GM12878 (cell line): ENCODE results near the gene CHCHD3.

Source experiments
- BMI1 ChIP-seq: fragments of 450-650 bp; IDR thresholded peaks from 2 replicates; pipeline ENCODE4 v1.6.1; 2016; ENCODE audit warnings: mild to moderate bottlenecking, moderate library complexity, borderline replicate concordance
- EP300 ChIP-seq, 2 experiments: fragments of 150-350 bp in 1 of 2; IDR thresholded peaks; 2 replicates each; pipeline ENCODE4 v1.6.1; 2011 to 2012; ENCODE audit warnings: low read depth in 2 of 2, low read length in 2 of 2, borderline replicate concordance in 1 of 2, improper control_type of control experiment in 1 of 2, inconsistent platforms in 1 of 2; ENCODE audit not compliant: control insufficient read depth in 1 of 2
- POLR2AphosphoS2 ChIP-seq: IDR thresholded peaks from 2 replicates; pipeline ENCODE4 v1.6.1; 2011; ENCODE audit warnings: low read depth, mild to moderate bottlenecking, low read length, improper control_type of control experiment, moderate library complexity
- SRF ChIP-seq, 2 experiments: IDR thresholded peaks; 2 replicates each; pipeline ENCODE4 v1.6.1; 2011; ENCODE audit warnings: low read depth in 2 of 2, low read length in 2 of 2, mild to moderate bottlenecking in 1 of 2, moderate library complexity in 1 of 2
- TF ChIP-seq, protein P1 (sequence below): fragments of 450-650 bp; IDR thresholded peaks from 2 replicates; pipeline ENCODE4 v1.6.1; 2017; ENCODE audit warnings: mild to moderate bottlenecking, moderate library complexity
- TF ChIP-seq, protein P2 (sequence below), 3 experiments: IDR thresholded peaks in 2 of 3; conservative IDR thresholded peaks in 1 of 3; 2 replicates each; pipeline ENCODE4 v1.5.1; 2011; ENCODE audit warnings: low read depth in 3 of 3, low read length in 3 of 3, mild to moderate bottlenecking in 3 of 3, control low read depth in 2 of 3, moderate library complexity in 2 of 3, inconsistent platforms in 1 of 3, mixed read lengths in 1 of 3; ENCODE audit not compliant: control insufficient read depth in 2 of 3, insufficient read depth in 1 of 3; ENCODE audit errors: extremely low read depth in 1 of 3

DNA sequence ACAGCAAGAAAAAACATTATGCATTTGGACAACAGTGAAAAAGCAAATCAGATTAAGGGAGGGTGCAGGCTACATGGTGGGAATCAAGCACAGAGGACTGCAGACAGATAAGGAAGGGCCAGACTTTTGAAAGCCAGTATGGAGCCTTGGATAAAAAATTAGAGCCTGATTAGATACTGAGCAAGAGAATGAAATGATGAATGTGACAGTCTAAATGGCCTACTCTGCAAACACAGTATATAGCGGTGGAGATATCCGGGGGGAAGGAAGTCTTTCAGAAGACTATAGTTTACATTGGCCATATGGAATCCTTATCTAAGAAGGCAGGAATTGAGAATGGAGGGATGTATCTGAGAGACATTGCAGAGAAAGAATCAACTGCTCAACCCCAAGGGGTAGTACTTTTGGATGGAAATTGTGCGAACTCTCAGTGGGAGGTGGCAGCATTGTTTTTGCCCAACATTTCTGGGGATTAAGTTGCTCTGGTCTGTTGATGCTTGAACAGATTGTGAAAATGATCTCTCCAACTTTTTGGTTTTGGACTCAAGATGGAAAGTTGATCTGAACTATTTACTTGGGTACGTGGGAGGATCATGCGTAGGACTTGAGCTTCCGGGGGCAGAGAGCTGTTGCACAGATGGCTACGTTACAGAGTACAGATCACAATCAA lies 39.4 kb upstream of the CHCHD3 start:
- TF ChIP-seq, protein P1, sequence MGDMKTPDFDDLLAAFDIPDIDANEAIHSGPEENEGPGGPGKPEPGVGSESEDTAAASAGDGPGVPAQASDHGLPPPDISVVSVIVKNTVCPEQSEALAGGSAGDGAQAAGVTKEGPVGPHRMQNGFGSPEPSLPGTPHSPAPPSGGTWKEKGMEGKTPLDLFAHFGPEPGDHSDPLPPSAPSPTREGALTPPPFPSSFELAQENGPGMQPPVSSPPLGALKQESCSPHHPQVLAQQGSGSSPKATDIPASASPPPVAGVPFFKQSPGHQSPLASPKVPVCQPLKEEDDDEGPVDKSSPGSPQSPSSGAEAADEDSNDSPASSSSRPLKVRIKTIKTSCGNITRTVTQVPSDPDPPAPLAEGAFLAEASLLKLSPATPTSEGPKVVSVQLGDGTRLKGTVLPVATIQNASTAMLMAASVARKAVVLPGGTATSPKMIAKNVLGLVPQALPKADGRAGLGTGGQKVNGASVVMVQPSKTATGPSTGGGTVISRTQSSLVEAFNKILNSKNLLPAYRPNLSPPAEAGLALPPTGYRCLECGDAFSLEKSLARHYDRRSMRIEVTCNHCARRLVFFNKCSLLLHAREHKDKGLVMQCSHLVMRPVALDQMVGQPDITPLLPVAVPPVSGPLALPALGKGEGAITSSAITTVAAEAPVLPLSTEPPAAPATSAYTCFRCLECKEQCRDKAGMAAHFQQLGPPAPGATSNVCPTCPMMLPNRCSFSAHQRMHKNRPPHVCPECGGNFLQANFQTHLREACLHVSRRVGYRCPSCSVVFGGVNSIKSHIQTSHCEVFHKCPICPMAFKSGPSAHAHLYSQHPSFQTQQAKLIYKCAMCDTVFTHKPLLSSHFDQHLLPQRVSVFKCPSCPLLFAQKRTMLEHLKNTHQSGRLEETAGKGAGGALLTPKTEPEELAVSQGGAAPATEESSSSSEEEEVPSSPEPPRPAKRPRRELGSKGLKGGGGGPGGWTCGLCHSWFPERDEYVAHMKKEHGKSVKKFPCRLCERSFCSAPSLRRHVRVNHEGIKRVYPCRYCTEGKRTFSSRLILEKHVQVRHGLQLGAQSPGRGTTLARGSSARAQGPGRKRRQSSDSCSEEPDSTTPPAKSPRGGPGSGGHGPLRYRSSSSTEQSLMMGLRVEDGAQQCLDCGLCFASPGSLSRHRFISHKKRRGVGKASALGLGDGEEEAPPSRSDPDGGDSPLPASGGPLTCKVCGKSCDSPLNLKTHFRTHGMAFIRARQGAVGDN = no peak
- TF ChIP-seq SRF (IDR thresholded peaks at IDR 0.05; ENCODE audit: low read depth in 2 of 2, low read length in 2 of 2) (no peak), BMI1 (no peak), EP300 (IDR thresholded peaks at IDR 0.05; ENCODE audit: borderline replicate concordance in 1 of 2, control insufficient read depth in 1 of 2, low read depth in 2 of 2, low read length in 2 of 2) (no peak), POLR2AphosphoS2 (no peak)
- TF ChIP-seq, protein P2, sequence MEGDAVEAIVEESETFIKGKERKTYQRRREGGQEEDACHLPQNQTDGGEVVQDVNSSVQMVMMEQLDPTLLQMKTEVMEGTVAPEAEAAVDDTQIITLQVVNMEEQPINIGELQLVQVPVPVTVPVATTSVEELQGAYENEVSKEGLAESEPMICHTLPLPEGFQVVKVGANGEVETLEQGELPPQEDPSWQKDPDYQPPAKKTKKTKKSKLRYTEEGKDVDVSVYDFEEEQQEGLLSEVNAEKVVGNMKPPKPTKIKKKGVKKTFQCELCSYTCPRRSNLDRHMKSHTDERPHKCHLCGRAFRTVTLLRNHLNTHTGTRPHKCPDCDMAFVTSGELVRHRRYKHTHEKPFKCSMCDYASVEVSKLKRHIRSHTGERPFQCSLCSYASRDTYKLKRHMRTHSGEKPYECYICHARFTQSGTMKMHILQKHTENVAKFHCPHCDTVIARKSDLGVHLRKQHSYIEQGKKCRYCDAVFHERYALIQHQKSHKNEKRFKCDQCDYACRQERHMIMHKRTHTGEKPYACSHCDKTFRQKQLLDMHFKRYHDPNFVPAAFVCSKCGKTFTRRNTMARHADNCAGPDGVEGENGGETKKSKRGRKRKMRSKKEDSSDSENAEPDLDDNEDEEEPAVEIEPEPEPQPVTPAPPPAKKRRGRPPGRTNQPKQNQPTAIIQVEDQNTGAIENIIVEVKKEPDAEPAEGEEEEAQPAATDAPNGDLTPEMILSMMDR (IDR thresholded peaks at IDR 0.05 in 2 of 3, conservative IDR thresholded peaks at IDR 0.05 in 1 of 3; ENCODE audit: control insufficient read depth in 2 of 3, extremely low read depth in 1 of 3, insufficient read depth in 1 of 3, low read depth in 3 of 3, low read length in 3 of 3) = no peak
